ENCODE data around the gene KIF12.

DNA sequence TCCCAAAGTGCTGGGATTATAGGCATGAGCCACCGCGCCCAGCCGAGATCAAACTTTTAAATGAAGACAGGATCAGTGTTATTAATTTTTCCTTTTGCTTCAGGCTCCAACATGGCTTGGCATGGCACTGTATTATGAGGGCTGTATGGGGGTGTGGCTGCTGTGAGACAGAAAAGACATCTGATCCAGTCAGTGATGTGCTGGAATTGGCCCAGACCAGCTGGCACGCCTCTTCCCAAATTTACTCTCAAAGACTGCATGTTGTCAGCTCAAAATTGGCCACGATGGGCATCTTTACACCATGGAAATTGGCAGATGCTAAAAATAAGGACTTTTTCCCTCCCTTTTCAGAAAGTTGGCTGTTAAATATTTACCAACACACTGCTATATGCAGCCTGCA lies 44.1 kb upstream of the KIF12 start:
- TF ChIP-seq, protein P1, sequence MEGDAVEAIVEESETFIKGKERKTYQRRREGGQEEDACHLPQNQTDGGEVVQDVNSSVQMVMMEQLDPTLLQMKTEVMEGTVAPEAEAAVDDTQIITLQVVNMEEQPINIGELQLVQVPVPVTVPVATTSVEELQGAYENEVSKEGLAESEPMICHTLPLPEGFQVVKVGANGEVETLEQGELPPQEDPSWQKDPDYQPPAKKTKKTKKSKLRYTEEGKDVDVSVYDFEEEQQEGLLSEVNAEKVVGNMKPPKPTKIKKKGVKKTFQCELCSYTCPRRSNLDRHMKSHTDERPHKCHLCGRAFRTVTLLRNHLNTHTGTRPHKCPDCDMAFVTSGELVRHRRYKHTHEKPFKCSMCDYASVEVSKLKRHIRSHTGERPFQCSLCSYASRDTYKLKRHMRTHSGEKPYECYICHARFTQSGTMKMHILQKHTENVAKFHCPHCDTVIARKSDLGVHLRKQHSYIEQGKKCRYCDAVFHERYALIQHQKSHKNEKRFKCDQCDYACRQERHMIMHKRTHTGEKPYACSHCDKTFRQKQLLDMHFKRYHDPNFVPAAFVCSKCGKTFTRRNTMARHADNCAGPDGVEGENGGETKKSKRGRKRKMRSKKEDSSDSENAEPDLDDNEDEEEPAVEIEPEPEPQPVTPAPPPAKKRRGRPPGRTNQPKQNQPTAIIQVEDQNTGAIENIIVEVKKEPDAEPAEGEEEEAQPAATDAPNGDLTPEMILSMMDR (conservative IDR thresholded peaks at IDR 0.05; ENCODE audit: low read depth in 2 of 2) = no peak
- no peak for TF ChIP-seq EZH2 (IDR thresholded peaks at IDR 0.05; ENCODE audit: low read depth, unreplicated experiment)
- no peak for TF ChIP-seq POLR2AphosphoS5 (IDR thresholded peaks at IDR 0.05; ENCODE audit: low read depth)
- TF ChIP-seq NANOG (IDR thresholded peaks at IDR 0.05; ENCODE audit: borderline replicate concordance) = no peak
- TF ChIP-seq EZH2phosphoT487 (IDR thresholded peaks at IDR 0.05; ENCODE audit: unreplicated experiment) = no peak
- TF ChIP-seq, protein P2, sequence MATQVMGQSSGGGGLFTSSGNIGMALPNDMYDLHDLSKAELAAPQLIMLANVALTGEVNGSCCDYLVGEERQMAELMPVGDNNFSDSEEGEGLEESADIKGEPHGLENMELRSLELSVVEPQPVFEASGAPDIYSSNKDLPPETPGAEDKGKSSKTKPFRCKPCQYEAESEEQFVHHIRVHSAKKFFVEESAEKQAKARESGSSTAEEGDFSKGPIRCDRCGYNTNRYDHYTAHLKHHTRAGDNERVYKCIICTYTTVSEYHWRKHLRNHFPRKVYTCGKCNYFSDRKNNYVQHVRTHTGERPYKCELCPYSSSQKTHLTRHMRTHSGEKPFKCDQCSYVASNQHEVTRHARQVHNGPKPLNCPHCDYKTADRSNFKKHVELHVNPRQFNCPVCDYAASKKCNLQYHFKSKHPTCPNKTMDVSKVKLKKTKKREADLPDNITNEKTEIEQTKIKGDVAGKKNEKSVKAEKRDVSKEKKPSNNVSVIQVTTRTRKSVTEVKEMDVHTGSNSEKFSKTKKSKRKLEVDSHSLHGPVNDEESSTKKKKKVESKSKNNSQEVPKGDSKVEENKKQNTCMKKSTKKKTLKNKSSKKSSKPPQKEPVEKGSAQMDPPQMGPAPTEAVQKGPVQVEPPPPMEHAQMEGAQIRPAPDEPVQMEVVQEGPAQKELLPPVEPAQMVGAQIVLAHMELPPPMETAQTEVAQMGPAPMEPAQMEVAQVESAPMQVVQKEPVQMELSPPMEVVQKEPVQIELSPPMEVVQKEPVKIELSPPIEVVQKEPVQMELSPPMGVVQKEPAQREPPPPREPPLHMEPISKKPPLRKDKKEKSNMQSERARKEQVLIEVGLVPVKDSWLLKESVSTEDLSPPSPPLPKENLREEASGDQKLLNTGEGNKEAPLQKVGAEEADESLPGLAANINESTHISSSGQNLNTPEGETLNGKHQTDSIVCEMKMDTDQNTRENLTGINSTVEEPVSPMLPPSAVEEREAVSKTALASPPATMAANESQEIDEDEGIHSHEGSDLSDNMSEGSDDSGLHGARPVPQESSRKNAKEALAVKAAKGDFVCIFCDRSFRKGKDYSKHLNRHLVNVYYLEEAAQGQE (IDR thresholded peaks at IDR 0.05; ENCODE audit: unreplicated experiment) = no peak
- TF ChIP-seq ZNF331 (CRISPR knock-in tag; IDR thresholded peaks at IDR 0.05; ENCODE audit: low read depth) = no peak
- TF ChIP-seq, protein P3, sequence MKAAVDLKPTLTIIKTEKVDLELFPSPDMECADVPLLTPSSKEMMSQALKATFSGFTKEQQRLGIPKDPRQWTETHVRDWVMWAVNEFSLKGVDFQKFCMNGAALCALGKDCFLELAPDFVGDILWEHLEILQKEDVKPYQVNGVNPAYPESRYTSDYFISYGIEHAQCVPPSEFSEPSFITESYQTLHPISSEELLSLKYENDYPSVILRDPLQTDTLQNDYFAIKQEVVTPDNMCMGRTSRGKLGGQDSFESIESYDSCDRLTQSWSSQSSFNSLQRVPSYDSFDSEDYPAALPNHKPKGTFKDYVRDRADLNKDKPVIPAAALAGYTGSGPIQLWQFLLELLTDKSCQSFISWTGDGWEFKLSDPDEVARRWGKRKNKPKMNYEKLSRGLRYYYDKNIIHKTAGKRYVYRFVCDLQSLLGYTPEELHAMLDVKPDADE (IDR thresholded peaks at IDR 0.05) = no peak
- TF ChIP-seq ZNF114 (CRISPR knock-in tag; IDR thresholded peaks at IDR 0.05) = no peak
- TF ChIP-seq, protein P4, sequence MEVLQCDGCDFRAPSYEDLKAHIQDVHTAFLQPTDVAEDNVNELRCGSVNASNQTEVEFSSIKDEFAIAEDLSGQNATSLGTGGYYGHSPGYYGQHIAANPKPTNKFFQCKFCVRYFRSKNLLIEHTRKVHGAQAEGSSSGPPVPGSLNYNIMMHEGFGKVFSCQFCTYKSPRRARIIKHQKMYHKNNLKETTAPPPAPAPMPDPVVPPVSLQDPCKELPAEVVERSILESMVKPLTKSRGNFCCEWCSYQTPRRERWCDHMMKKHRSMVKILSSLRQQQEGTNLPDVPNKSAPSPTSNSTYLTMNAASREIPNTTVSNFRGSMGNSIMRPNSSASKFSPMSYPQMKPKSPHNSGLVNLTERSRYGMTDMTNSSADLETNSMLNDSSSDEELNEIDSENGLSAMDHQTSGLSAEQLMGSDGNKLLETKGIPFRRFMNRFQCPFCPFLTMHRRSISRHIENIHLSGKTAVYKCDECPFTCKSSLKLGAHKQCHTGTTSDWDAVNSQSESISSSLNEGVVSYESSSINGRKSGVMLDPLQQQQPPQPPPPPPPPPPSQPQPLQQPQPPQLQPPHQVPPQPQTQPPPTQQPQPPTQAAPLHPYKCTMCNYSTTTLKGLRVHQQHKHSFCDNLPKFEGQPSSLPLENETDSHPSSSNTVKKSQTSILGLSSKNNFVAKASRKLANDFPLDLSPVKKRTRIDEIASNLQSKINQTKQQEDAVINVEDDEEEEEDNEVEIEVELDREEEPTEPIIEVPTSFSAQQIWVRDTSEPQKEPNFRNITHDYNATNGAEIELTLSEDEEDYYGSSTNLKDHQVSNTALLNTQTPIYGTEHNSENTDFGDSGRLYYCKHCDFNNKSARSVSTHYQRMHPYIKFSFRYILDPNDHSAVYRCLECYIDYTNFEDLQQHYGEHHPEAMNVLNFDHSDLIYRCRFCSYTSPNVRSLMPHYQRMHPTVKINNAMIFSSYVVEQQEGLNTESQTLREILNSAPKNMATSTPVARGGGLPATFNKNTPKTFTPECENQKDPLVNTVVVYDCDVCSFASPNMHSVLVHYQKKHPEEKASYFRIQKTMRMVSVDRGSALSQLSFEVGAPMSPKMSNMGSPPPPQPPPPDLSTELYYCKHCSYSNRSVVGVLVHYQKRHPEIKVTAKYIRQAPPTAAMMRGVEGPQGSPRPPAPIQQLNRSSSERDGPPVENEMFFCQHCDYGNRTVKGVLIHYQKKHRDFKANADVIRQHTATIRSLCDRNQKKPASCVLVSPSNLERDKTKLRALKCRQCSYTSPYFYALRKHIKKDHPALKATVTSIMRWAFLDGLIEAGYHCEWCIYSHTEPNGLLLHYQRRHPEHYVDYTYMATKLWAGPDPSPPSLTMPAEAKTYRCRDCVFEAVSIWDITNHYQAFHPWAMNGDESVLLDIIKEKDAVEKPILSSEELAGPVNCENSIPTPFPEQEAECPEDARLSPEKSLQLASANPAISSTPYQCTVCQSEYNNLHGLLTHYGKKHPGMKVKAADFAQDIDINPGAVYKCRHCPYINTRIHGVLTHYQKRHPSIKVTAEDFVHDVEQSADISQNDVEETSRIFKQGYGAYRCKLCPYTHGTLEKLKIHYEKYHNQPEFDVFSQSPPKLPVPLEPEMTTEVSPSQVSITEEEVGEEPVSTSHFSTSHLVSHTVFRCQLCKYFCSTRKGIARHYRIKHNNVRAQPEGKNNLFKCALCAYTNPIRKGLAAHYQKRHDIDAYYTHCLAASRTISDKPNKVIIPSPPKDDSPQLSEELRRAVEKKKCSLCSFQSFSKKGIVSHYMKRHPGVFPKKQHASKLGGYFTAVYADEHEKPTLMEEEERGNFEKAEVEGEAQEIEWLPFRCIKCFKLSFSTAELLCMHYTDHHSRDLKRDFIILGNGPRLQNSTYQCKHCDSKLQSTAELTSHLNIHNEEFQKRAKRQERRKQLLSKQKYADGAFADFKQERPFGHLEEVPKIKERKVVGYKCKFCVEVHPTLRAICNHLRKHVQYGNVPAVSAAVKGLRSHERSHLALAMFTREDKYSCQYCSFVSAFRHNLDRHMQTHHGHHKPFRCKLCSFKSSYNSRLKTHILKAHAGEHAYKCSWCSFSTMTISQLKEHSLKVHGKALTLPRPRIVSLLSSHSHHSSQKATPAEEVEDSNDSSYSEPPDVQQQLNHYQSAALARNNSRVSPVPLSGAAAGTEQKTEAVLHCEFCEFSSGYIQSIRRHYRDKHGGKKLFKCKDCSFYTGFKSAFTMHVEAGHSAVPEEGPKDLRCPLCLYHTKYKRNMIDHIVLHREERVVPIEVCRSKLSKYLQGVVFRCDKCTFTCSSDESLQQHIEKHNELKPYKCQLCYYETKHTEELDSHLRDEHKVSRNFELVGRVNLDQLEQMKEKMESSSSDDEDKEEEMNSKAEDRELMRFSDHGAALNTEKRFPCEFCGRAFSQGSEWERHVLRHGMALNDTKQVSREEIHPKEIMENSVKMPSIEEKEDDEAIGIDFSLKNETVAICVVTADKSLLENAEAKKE (CRISPR knock-in tag; IDR thresholded peaks at IDR 0.05) = no peak
- TF ChIP-seq JUNB (IDR thresholded peaks at IDR 0.05; ENCODE audit: unreplicated experiment) = no peak
